HG02938 (cell line): ENCODE results near the gene KLHL21.
"Not testable (repeated sequence)": the region's sequence is repeated elsewhere in the genome, so short reads cannot be mapped to it uniquely, and the experiment has no call there.

Experiments used
- ATAC-seq: cut with Tn5 transposase; IDR thresholded peaks from one replicate; pipeline ENCODE4 v1.9.1; 2021; ENCODE audit warnings: mild to moderate bottlenecking, moderate library complexity; ENCODE audit not compliant: unreplicated experiment

Gene KLHL21

GRCh38 chr1:6585081-6585722, 17.5 kb downstream of the KLHL21 start:
- no peak for ATAC-seq

- no peak for ATAC-seq
Measured at GRCh38 chr1:6584126-6585080, 18.3 kb downstream of the KLHL21 start.

- no peak for ATAC-seq
Measured at GRCh38 chr1:6582370-6582769, 20.3 kb downstream of the KLHL21 start.

- no peak for ATAC-seq
Measured at GRCh38 chr1:6581561-6582305, 20.9 kb downstream of the KLHL21 start.

GRCh38 chr1:6580593-6581409, 21.9 kb downstream of the KLHL21 start:
- ATAC-seq: no peak

- ATAC-seq: peak; percentile 23
Measured at GRCh38 chr1:6580119-6580592, 22.5 kb downstream of the KLHL21 start.

GRCh38 chr1:6579374-6580118, 23.1 kb downstream of the KLHL21 start, which contains the start of gene ZBTB48:
ZBTB48 (plus strand) TSS chr1:6579994; CDS start chr1:6580610, 616 bp downstream.
- peak; percentile 82 for ATAC-seq

- ATAC-seq: no peak
Measured at GRCh38 chr1:6578624-6579373, 23.9 kb downstream of the KLHL21 start.

GRCh38 chr1:6577831-6578525, 24.7 kb downstream of the KLHL21 start:
- ATAC-seq: no peak

GRCh38 chr1:6574818-6575217, 27.9 kb downstream of the KLHL21 start:
- no peak for ATAC-seq

GRCh38 chr1:6574025-6574620, 28.5 kb downstream of the KLHL21 start:
- no peak for ATAC-seq

GRCh38 chr1:6572653-6573383, 29.9 kb downstream of the KLHL21 start:
- ATAC-seq: no peak

GRCh38 chr1:6570987-6571386, 31.7 kb downstream of the KLHL21 start:
- ATAC-seq: no peak

- ATAC-seq: no peak
Measured at GRCh38 chr1:6570100-6570499, 32.6 kb downstream of the KLHL21 start.

- no peak for ATAC-seq
Measured at GRCh38 chr1:6569033-6569432, 33.6 kb downstream of the KLHL21 start.

GRCh38 chr1:6560267-6560666, 42.4 kb downstream of the KLHL21 start:
- no peak for ATAC-seq

- ATAC-seq: not testable (repeated sequence)
Measured at GRCh38 chr1:6559161-6559560, 43.5 kb downstream of the KLHL21 start.
